T-helper 2 cell (primary cell): ENCODE measurements around the gene BBS4.
A peak's percentile ranks its signal among the peaks of the same experiment; 100 is the strongest.
"Not testable (repeated sequence)": the region's sequence is repeated elsewhere in the genome, so short reads cannot be mapped to it uniquely, and the experiment has no call there.

Source experiments
- DNase-seq, 5 experiments: peaks; one replicate each; pipeline versions ENCODE4 v3.0.0 to v3.0.0-alpha.2; 2012 to 2022

The BBS4 gene

GRCh38 chr15:72700076-72700475, 14.1 kb downstream of the BBS4 start:
- DNase-seq: no peak

- no peak for DNase-seq
These were observed 20.3 kb downstream of the BBS4 start for GRCh38 chr15:72706266-72706665.

DNA sequence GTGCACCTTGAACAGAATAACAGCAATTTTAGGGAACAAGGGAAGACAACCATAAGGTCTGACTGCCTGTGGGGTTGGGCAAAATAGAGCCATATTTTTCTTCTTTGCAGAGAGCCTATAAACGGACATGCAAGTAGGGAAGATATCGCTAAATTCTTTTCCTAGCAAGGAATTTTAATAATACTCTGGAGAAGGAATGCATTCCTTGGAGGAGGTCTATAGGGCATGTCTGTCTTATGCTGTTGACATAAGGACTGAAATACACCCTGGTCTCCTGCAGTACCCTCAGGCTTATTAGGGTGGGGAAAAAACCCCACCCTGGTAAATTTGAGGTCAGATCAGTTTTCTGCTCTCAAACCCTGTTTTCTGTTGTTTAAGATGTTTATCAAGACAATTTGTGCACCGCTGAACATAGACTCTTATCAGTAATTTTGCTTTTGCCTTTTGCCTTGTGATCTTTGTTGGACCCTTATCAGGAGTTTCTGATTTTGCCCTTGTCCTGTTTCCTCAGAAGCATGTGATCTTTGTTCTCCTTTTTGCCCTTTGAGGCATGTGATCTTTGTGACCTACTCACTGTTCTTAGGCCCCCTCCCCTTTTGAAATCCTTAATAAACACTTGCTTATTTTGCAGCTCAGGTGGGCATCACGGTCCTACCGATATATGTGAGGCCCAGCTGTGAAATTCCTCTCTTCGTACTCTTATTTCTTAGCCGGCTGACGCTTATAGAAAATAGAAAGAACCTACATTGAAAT, 22.7 kb downstream of the BBS4 start:
- not testable (repeated sequence) for DNase-seq

- DNase-seq: peak; percentile 19 to 68 (median 53)
These were observed 36.2 kb downstream of the BBS4 start for GRCh38 chr15:72722071-72722696.

DNA sequence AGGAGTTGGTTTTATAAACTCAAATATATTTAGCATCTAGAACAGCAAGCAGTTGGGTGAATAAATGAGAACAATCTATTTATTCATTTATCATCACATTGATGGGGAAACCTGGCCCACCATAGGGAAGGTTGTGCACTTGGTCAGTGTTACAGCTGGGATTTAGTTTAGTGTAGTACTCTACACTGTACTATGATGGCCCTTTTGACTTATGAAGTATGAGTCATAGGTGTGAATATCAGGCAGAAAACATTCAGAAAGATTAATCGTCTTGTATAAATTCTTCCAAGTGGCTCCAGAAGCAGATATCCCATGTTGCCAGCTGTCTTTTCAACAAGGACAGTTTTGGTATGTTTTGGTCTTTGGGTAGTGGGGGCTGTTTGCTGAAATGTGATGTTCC, 38.0 kb downstream of the BBS4 start:
- DNase-seq: no peak

- no peak for DNase-seq
These were observed 39.4 kb downstream of the BBS4 start for GRCh38 chr15:72725446-72725845.

DNA sequence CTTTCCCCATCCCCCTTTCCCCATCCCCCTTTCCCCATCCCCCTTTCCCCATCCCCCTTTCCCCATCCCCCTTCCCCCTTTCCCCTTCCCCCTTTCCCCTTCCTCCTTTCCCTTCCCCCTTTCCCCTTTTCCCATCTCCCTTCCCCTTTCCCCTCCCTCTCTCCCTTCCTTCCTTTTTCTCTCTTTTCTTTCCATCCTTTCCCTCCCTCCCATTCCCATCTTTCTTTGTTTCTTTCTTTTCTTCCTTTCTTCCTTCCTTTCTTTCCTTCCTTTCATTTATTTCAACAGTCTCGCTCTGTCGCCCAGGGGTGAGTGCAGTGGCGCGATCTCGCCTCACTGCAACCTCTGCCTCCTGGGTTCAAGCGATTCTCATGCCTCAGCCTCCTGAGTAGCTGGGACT, 39.8 kb downstream of the BBS4 start:
- not testable (repeated sequence) for DNase-seq

DNA sequence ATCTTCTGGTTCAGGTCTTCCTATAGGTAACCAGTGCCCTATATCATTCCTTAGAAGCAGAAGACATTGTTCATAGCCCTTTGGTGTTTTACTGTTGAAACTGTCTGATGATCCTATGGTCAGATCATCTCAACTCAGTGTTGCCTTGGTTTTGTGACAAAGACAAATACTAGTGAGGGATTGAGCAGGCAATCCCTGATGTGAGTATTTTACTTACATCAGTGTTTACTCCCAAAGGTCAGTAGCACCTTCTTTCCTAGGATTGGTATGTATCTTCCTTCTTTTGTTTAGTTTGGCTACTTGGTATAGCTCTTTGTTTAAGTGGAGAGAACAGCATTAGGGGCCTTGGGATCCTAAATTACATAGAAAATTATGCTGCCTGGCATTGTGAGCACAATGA, 41.1 kb downstream of the BBS4 start:
- no peak for DNase-seq

DNA sequence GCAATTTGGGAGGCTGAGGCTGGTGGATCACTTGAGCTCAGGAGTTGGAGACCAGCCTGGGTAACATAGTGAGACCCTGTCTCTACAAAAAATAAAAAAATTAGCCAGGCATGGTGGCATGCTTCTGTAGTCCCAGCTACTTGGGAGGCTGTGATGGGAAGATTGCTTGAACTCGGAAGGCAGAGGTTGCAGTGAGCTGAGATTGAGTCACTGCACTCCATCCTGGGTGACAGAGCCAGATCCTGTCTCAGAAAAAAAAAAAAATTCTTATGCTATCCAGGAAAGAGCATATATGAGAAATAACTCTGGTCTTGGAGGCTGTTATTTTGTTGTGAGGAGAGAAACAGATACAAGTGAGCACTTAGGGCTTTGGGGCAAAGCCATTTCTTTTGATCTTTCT, 42.2 kb downstream of the BBS4 start:
- DNase-seq: not testable (repeated sequence)

DNA sequence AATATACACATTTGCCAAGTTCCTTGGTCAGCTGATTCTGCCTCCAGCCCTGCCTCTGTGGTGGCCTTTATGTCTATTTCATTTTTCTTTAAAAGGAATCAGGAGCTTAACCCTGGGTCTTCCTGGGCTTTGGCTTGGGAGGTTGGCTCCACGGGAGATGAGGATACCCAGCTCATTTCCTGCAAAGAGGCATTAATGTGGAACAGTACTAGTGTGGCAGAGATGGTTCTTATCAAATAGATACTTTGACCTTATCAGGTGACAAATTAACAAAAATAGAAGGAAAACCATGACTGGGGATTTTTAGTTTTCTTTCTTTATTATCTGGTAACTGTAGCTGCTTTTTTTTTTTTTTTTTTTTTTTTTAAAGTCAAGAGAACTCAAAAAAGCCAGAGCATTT, 42.8 kb downstream of the BBS4 start:
- DNase-seq: no peak

DNA sequence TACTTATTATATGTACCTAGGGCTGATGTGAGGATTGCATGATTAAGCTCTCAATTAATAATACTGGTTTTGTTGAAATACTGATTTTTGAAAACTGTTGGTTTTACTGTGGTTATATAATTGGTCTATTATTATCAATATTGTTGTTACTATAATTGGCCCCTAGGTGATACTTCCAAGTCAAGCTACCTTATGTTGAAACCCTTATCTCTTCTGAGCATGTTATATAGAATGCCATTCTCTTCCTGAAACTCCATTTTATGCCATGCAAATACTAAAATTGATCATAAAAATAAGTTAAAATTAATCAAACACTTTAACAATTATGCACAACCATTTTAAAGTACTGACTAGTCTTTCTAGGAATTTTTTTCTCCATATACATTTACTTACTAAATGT, 46.1 kb downstream of the BBS4 start:
- no peak for DNase-seq

DNA sequence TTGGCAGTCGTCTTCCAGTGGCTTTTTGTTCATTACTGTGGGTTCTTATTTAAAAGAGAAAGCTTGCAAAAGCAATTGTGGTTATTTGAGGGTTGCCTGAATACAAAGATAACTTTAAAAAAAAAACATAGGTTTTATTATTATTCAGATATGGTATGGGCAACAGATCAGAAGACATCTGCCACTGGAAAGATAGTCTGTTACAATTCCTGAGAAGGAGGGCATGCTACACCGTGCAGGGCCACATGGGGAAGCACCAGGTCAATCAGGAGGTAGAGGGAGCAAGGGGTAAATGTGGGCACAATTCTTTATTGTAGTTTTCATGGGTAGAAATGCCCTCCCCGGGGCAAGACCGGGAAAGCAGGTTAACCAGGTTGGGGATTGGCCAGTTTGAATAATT, 46.5 kb downstream of the BBS4 start:
- no peak for DNase-seq

GRCh38 chr15:72733941-72734738, 48.1 kb downstream of the BBS4 start:
- peak in 1 of 5 experiments; percentile 46 for DNase-seq

- no peak for DNase-seq
These were observed 49.1 kb downstream of the BBS4 start for GRCh38 chr15:72735111-72735510.

DNA sequence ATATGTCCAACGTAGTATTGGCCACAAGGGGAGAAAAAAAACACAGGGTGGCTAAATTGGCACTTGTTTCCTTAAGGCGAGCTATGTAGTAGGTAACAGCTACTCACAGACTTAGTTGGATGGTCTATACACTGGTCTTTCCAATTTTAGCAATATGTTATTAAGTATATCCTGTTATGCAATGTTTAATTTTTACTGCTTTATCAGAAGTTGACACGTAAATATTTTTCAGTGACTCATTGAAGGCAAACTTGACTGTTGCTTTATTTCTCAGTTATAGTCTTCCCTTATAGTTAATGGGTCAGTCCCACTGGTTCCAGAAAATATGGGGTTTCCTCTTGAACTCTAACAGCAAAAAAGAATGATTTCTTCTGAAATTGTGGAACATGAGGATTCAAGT, 51.1 kb downstream of the BBS4 start:
- DNase-seq: no peak

DNA sequence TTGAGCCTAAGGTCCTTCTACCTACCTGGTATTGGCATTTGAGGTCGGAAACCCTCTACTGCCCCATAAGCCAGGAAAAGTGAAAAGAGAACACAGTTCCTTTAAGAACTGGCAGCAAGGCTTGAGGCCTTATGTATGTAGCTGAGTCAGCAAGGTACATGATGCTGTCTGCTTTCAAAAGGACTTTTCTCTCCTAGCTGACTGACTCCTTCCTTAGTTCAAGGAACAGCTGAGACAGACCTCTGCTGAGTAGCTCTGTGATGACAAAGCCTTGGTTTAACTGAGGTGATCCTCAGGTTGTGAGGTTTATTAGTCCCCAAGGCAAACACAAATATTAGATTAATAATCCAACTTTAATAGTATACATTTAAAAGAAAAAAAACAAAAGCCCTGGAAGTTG, 51.7 kb downstream of the BBS4 start:
- no peak for DNase-seq

DNA sequence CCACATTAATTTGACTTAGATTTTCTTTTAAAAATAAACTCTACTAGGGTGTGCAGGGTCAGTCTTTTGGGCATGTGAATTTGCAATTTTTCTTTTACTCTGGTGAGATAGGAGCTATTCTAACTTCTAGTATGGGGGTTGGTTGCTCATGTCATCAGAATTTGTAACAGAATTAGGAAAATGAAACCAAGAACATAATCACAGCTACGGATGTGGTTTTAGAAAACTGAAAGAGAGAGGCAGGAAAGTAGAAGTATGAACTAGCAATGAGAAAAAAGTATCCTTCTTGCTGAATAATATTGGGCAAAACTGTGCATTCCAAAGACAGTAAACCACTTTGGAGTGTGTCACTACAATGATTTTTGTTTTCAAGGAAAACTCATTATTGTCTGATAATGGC, 54.2 kb downstream of the BBS4 start:
- DNase-seq: peak in 2 of 5 experiments; percentile 16 to 85

GRCh38 chr15:72749700-72750099, 63.7 kb downstream of the BBS4 start:
- no peak for DNase-seq

DNA sequence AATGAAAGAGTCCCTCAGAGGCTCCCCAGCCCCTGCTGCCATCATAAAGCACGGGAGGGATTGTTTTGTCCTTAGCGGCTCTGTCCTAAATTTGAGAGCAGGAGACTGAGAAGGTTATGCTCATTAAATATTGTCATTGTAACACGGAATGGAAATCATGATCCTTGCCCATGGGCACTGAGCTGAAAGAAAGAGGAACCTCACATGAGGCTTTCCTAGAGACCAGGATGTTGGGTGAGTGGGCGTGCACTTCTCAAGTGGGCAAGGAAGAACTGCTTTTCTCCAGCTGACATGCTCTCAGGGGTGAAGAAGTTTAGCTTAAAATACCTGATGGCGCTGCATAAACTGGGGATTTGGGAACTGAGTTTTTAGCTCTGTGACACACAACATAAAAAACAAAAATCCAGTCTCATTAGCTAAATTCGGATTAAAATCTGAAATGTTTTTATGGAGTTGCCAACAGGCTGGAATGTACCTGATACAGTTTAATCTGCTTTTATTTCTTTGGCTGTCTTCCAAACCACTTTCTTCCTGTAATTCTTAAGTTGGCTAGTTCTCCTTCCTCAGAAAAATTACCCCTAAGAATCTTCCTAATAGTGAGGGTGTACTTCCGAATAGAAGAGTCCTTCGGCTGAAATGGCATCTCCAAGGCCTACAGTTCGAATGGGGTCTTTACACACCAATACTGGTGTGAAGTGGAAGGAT, 65.9 kb downstream of the BBS4 start:
- no peak for DNase-seq

DNA sequence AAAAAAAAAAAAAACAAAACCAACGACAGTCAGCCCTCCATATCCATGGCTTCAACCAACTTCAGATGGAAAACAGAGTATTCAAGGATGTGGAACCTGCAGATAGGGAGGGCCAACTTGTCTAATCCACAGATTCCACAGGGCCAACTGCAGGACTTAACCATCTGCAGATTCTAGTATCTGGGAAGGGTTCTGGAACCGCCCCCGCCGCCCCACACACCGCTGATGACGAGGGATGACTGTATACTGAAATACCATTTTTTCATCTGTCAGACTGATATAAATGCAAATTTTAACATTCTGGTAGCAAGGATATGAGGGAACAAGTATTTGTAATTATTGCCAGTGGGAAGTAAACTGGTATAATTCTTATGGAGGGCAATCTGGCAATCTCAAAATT, 68.1 kb downstream of the BBS4 start:
- DNase-seq: no peak

DNA sequence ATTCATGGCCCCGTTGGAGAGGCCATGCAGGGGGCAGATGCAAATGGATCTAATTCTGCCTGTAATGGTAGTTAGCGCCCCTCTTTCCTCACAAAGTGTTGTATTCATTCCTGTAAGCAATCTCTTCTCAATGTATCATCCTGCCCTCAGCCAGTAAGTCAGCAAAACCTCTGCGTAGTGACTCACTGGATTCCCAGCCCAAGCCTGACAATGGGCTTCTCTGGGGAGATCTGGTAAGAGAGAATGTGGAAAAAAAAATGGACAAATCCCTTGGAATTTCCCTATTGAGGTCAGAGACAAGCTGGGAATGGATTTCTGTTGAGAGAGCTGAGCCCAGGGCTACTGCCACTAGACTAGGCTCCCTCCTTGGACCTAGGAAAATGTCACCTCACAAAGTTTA, 72.2 kb downstream of the BBS4 start:
- no peak for DNase-seq

GRCh38 chr15:72760590-72761260, 74.7 kb downstream of the BBS4 start:
- DNase-seq: no peak

DNA sequence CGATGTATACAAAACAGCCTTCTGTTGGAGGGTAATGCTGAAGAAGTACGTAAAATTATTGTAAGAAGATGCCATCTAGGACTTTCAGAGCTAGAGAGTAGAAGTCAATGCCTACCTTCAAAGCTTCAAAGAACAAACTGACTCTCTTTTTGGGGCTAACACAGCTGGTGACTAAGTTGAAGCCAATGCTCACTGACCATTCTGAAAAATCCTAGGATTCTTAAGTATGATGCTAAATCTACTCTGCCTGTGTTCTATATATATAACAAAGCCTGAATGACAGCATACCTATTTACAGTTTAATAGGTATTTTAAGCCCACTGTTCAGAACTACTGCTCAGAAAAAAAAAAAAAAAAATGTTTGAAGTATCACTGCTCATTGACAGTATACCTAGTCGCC, 78.6 kb downstream of the BBS4 start:
- no peak for DNase-seq
